Fibroblast of lung (primary cell): Measurements from ENCODE around the gene FZD10. TPM values are rescaled to one million over a fixed set of nuclear protein-coding genes. Genes with fewer than 3 reads are reported as not detected.

ENCODE experiments used
- DNase-seq, 2 donors: peaks; one replicate each; pipeline versions ENCODE4 v3.0.0 to v3.0.0-alpha.2; 2010; ENCODE audit warnings: low read depth in 2 of 2
- H2AFZ ChIP-seq: 2 replicates; pipeline ENCODE4 v1.5.1; 2012; ENCODE audit warnings: low read length, control low read depth, inconsistent platforms
- H3K27ac ChIP-seq: 2 replicates; pipeline ENCODE4 v1.5.1; 2011; ENCODE audit warnings: low read length, control low read depth; ENCODE audit not compliant: insufficient read depth
- H3K27me3 ChIP-seq: 2 replicates; pipeline ENCODE4 v1.5.1; 2011; ENCODE audit warnings: mild to moderate bottlenecking, low read length; ENCODE audit not compliant: control insufficient read depth, insufficient read depth
- H3K36me3 ChIP-seq: 2 replicates; pipeline ENCODE4 v1.5.1; 2011; ENCODE audit warnings: low read length; ENCODE audit not compliant: control insufficient read depth, insufficient read depth
- H3K4me1 ChIP-seq: 2 replicates; pipeline ENCODE4 v1.5.1; 2011; ENCODE audit warnings: low read length; ENCODE audit not compliant: control insufficient read depth, insufficient read depth; ENCODE audit errors: extremely low read depth
- H3K4me2 ChIP-seq: 2 replicates; pipeline ENCODE4 v1.5.1; 2011; ENCODE audit warnings: low read length, control low read depth; ENCODE audit not compliant: insufficient read depth; ENCODE audit errors: extremely low read depth
- H3K4me3 ChIP-seq, 4 experiments: fragments of 200-600 bp in 1 of 4; sonication (generic) in 1 of 4; replicated peaks in 1 of 4; 2 replicates each; pipeline ENCODE4 v1.5.1; 2011 to 2016; ENCODE audit warnings: low read length in 4 of 4, low read depth in 3 of 4, mild to moderate bottlenecking in 3 of 4, control low read depth in 2 of 4, inconsistent platforms in 1 of 4, mixed read lengths in 1 of 4; ENCODE audit not compliant: insufficient read depth in 1 of 4; ENCODE audit errors: control extremely low read depth in 1 of 4
- H3K79me2 ChIP-seq: 2 replicates; pipeline ENCODE4 v1.5.1; 2012; ENCODE audit warnings: mild to moderate bottlenecking, low read length, inconsistent platforms; ENCODE audit not compliant: control insufficient read depth, insufficient read depth
- H3K9ac ChIP-seq: 2 replicates; pipeline ENCODE4 v1.5.1; 2011; ENCODE audit warnings: mild to moderate bottlenecking, low read length, control low read depth; ENCODE audit not compliant: insufficient read depth
- H3K9me3 ChIP-seq: 2 replicates; pipeline ENCODE4 v1.5.1; 2012; ENCODE audit warnings: low read depth, low read length; ENCODE audit not compliant: control insufficient read depth, insufficient read depth
- H4K20me1 ChIP-seq: 2 replicates; pipeline ENCODE4 v1.5.1; 2011; ENCODE audit warnings: low read length; ENCODE audit not compliant: control insufficient read depth, insufficient read depth; ENCODE audit errors: extremely low read depth
- CTCF ChIP-seq, 2 donors: IDR thresholded peaks in 1 of 2; conservative IDR thresholded peaks in 1 of 2; 1 replicate in 1 of 2; 2 replicates in 1 of 2; pipeline ENCODE4 v1.5.1; 2011 to 2012; ENCODE audit warnings: low read length in 2 of 2, control low read depth in 1 of 2, inconsistent platforms in 1 of 2, low read depth in 1 of 2, mild to moderate bottlenecking in 1 of 2
- EZH2 ChIP-seq: IDR thresholded peaks from 2 replicates; pipeline ENCODE4 v1.5.1; 2012; ENCODE audit warnings: low read length, control low read depth, mild to moderate bottlenecking; ENCODE audit errors: missing control alignments
- polyA plus RNA-seq, 2 donors: library from polyadenylated mRNA; depleted of rRNA in 1 of 2; stranded (reverse) in 1 of 2; unstranded in 1 of 2; fragments of >200 nt; gene quantifications; 2 replicates each; pipeline ENCODE4 v1.2.1, GENCODE V29; 2011 to 2012; ENCODE audit warnings: missing spikeins in 1 of 2
- total RNA-seq: library from RNA; depleted of rRNA; stranded (reverse); fragments of >200 nt; gene quantifications from 2 replicates; pipeline ENCODE4 v1.2.1, GENCODE V29; 2014

FZD10 gene
- total and polyA plus RNA-seq, 2 donors (not counting 1 experiment from before 2014, with no cell fraction given) = under 0.01 to 0.03 TPM

GRCh38 chr12:130152386-130152785, 9.9 kb upstream of the FZD10 start:
- no peak overlapping the region for H3K4me3 ChIP-seq
- no peak for TF ChIP-seq CTCF (conservative IDR thresholded peaks at IDR 0.05 in 1 of 2, IDR thresholded peaks at IDR 0.05 in 1 of 2; ENCODE audit: low read depth in 1 of 2, low read length in 2 of 2)
- TF ChIP-seq EZH2 = no peak

GRCh38 chr12:130153803-130154202, 8.5 kb upstream of the FZD10 start:
- H3K9ac ChIP-seq = no peak overlapping the region
- H4K20me1 ChIP-seq = no peaks in the 10 kb centered on the region

More at GRCh38 chr12:130152386-130152785, 9.9 kb upstream of the FZD10 start:
- H3K27ac ChIP-seq = no peak overlapping the region
- H3K36me3 ChIP-seq = no peaks in the 10 kb centered on the region
- H4K20me1 ChIP-seq = no peaks in the 10 kb centered on the region
- no peaks in the 10 kb centered on the region for H3K9me3 ChIP-seq
- no peak overlapping the region for H2AFZ ChIP-seq
- DNase-seq = no peak
- no peak overlapping the region for H3K4me2 ChIP-seq
- no peak overlapping the region for H3K9ac ChIP-seq
- no peaks in the 10 kb centered on the region for H3K27me3 ChIP-seq
- H3K79me2 ChIP-seq = no peaks in the 10 kb centered on the region
- no peaks in the 10 kb centered on the region for H3K4me1 ChIP-seq

GRCh38 chr12:130154276-130155070, 7.8 kb upstream of the FZD10 start:
- Histone ChIP-seq H3K4me2 (no peak overlapping the region), H3K4me3 (no peak overlapping the region), H4K20me1 (no peaks in the 10 kb centered on the region), H3K36me3 (no peaks in the 10 kb centered on the region), H3K4me1 (no peaks in the 10 kb centered on the region), H3K27me3 (no peaks in the 10 kb centered on the region), H3K79me2 (no peaks in the 10 kb centered on the region), H3K9me3 (no peaks in the 10 kb centered on the region), H3K9ac (no peak overlapping the region), H2AFZ (no peak overlapping the region), H3K27ac (no peak overlapping the region)
- TF ChIP-seq CTCF (conservative IDR thresholded peaks at IDR 0.05 in 1 of 2, IDR thresholded peaks at IDR 0.05 in 1 of 2; ENCODE audit: low read depth in 1 of 2, low read length in 2 of 2) (no peak), EZH2 (no peak)
- no peak for DNase-seq

More at GRCh38 chr12:130153803-130154202, 8.5 kb upstream of the FZD10 start:
- Histone ChIP-seq H3K79me2 (no peaks in the 10 kb centered on the region), H3K36me3 (no peaks in the 10 kb centered on the region), H3K9me3 (no peaks in the 10 kb centered on the region), H3K4me3 (no peak overlapping the region), H2AFZ (no peak overlapping the region), H3K27ac (no peak overlapping the region), H3K4me2 (no peak overlapping the region), H3K27me3 (no peaks in the 10 kb centered on the region), H3K4me1 (no peaks in the 10 kb centered on the region)
- DNase-seq = no peak
- TF ChIP-seq EZH2 = no peak
- TF ChIP-seq CTCF (conservative IDR thresholded peaks at IDR 0.05 in 1 of 2, IDR thresholded peaks at IDR 0.05 in 1 of 2; ENCODE audit: low read depth in 1 of 2, low read length in 2 of 2) = no peak
